ENCODE results near the gene MSL3B.

MSL3B gene

GRCh38 chr2:233853353-233853752 is 14.8 kb downstream of the MSL3B start:
- no peak for DNase-seq (ENCODE audit: low read depth)

- DNase-seq (ENCODE audit: low read depth), result no peak
Observed at GRCh38 chr2:233852056-233852455, 16.1 kb downstream of the MSL3B start.

GRCh38 chr2:233851169-233851568 is 17.0 kb downstream of the MSL3B start:
- no peak for DNase-seq (ENCODE audit: low read depth)

GRCh38 chr2:233850745-233851144 is 17.4 kb downstream of the MSL3B start:
- DNase-seq (ENCODE audit: low read depth), result no peak

GRCh38 chr2:233849607-233850271 is 18.4 kb downstream of the MSL3B start:
- DNase-seq (ENCODE audit: low read depth), result no peak

- DNase-seq (ENCODE audit: low read depth), result no peak
Observed at GRCh38 chr2:233848276-233848675, 19.9 kb downstream of the MSL3B start.

GRCh38 chr2:233847248-233847898 is 20.8 kb downstream of the MSL3B start:
- no peak for DNase-seq (ENCODE audit: low read depth)

GRCh38 chr2:233846387-233847247 is 21.6 kb downstream of the MSL3B start:
- DNase-seq (ENCODE audit: low read depth), result no peak

- DNase-seq (ENCODE audit: low read depth), result no peak
Observed at GRCh38 chr2:233845301-233846060, 22.7 kb downstream of the MSL3B start.

GRCh38 chr2:233844836-233845235 is 23.4 kb downstream of the MSL3B start:
- DNase-seq (ENCODE audit: low read depth), result no peak

GRCh38 chr2:233844064-233844807 is 23.9 kb downstream of the MSL3B start:
- DNase-seq (ENCODE audit: low read depth), result no peak

GRCh38 chr2:233841183-233841582 is 27.0 kb downstream of the MSL3B start:
- DNase-seq (ENCODE audit: low read depth), result no peak

- DNase-seq (ENCODE audit: low read depth), result no peak
Observed at GRCh38 chr2:233840520-233840919, 27.7 kb downstream of the MSL3B start.

- DNase-seq (ENCODE audit: low read depth), result no peak
Observed at GRCh38 chr2:233839447-233839820, 28.8 kb downstream of the MSL3B start.

GRCh38 chr2:233838726-233839446 is 29.3 kb downstream of the MSL3B start:
- DNase-seq (ENCODE audit: low read depth), result no peak

GRCh38 chr2:233838251-233838650 is 29.9 kb downstream of the MSL3B start:
- DNase-seq (ENCODE audit: low read depth), result no peak

GRCh38 chr2:233837694-233838229 is 30.4 kb downstream of the MSL3B start:
- DNase-seq (ENCODE audit: low read depth), result no peak

- no peak for DNase-seq (ENCODE audit: low read depth)
Observed at GRCh38 chr2:233836359-233836758, 31.8 kb downstream of the MSL3B start.

GRCh38 chr2:233835230-233836186 is 32.7 kb downstream of the MSL3B start:
- no peak for DNase-seq (ENCODE audit: low read depth)
